Measurements from ENCODE around the gene CDH13.

Gene CDH13

GRCh38 chr16:83799336-83799735 lies 1172.6 kb downstream of the CDH13 start:
- DNase-seq, result no peak

- peak; percentile 22 for DNase-seq
These were observed 1175.4 kb downstream of the CDH13 start for GRCh38 chr16:83802135-83802534.

GRCh38 chr16:83802554-83803205 lies 1175.9 kb downstream of the CDH13 start:
- no peak for DNase-seq

GRCh38 chr16:83803811-83804210 lies 1177.0 kb downstream of the CDH13 start:
- no peak for DNase-seq

GRCh38 chr16:83804366-83804765 lies 1177.6 kb downstream of the CDH13 start:
- no peak for DNase-seq

GRCh38 chr16:83806036-83806435 lies 1179.3 kb downstream of the CDH13 start:
- no peak for DNase-seq

- DNase-seq, result no peak
These were observed 1180.0 kb downstream of the CDH13 start for GRCh38 chr16:83806731-83807130.

- DNase-seq, result no peak
These were observed 1180.5 kb downstream of the CDH13 start for GRCh38 chr16:83807327-83807709.

GRCh38 chr16:83807710-83808572 lies 1181.2 kb downstream of the CDH13 start, which contains the start of gene HSBP1:
Gene HSBP1 (plus strand): TSS chr16:83807978. CDS start chr16:83808077, 99 bp downstream.
- peak; percentile 83 for DNase-seq

GRCh38 chr16:83808573-83809014 lies 1181.8 kb downstream of the CDH13 start:
- no peak for DNase-seq

- DNase-seq, result no peak
These were observed 1182.3 kb downstream of the CDH13 start for GRCh38 chr16:83809092-83809491.

- DNase-seq, result no peak
These were observed 1184.1 kb downstream of the CDH13 start for GRCh38 chr16:83810901-83811300.

- no peak for DNase-seq
These were observed 1187.3 kb downstream of the CDH13 start for GRCh38 chr16:83813823-83814658.

- DNase-seq, result no peak
These were observed 1187.9 kb downstream of the CDH13 start for GRCh38 chr16:83814659-83814985.

GRCh38 chr16:83817022-83817421 lies 1190.3 kb downstream of the CDH13 start:
- no peak for DNase-seq

- DNase-seq, result no peak
These were observed 1191.5 kb downstream of the CDH13 start for GRCh38 chr16:83818276-83818675.

- DNase-seq, result no peak
These were observed 1192.6 kb downstream of the CDH13 start for GRCh38 chr16:83819361-83819760.

GRCh38 chr16:83826146-83826913 lies 1199.6 kb downstream of the CDH13 start:
- DNase-seq, result peak; percentile 77

- no peak for DNase-seq
These were observed 1203.5 kb downstream of the CDH13 start for GRCh38 chr16:83830091-83830768.

- no peak for DNase-seq
These were observed 1204.1 kb downstream of the CDH13 start for GRCh38 chr16:83830769-83831455.

- DNase-seq, result no peak
These were observed 1204.8 kb downstream of the CDH13 start for GRCh38 chr16:83831456-83831987.

All from T1000 (cell line).